Transverse colon (tissue), 4 donors: ENCODE data around the gene RASSF1.
"Not testable (repeated sequence)": the region's sequence is repeated elsewhere in the genome, so short reads cannot be mapped to it uniquely, and the experiment has no call there.

Experiments used
- CTCF ChIP-seq, 5 experiments: fragments of 200-600 bp in 3 of 5; fragments of 450-650 bp in 2 of 5; sonication (generic) in 3 of 5; IDR thresholded peaks; 1 replicate in 2 of 5; 2 replicates in 3 of 5; pipeline ENCODE4 v1.5.1; 2016 to 2017; ENCODE audit warnings: antibody characterized with exemption in 5 of 5, inconsistent platforms in 3 of 5, mild to moderate bottlenecking in 2 of 5, moderate library complexity in 1 of 5
- EP300 ChIP-seq: sonication (generic); formaldehyde crosslinking; IDR thresholded peaks from one replicate; pipeline ENCODE4 v1.6.1; 2017; ENCODE audit warnings: antibody characterized with exemption, low read depth
- POLR2A ChIP-seq: fragments of 450-650 bp; IDR thresholded peaks from one replicate; pipeline ENCODE4 v1.6.1; 2016; ENCODE audit warnings: antibody characterized with exemption, mild to moderate bottlenecking, moderate library complexity
- POLR2AphosphoS5 ChIP-seq, 3 donors: sonication (generic); formaldehyde crosslinking; IDR thresholded peaks; one replicate each; pipeline ENCODE4 v1.6.1; 2016; ENCODE audit warnings: antibody characterized with exemption in 3 of 3

GRCh38 chr3:50312041-50312440, 28.6 kb downstream of the RASSF1 start:
- TF ChIP-seq CTCF (IDR thresholded peaks at IDR 0.05); POLR2AphosphoS5 (IDR thresholded peaks at IDR 0.05); EP300; POLR2A: not testable (repeated sequence)
